ENCODE data around the gene TM9SF2.
"Not testable (repeated sequence)": the region's sequence is repeated elsewhere in the genome, so short reads cannot be mapped to it uniquely, and the experiment has no call there.

The TM9SF2 gene

GRCh38 chr13:99489028-99489427 is 12.2 kb upstream of the TM9SF2 start:
- no peak for TF ChIP-seq Cebpa-rat (IDR thresholded peaks at IDR 0.05)
- H3K9ac ChIP-seq: no peak overlapping the region
- no peak overlapping the region for H3K4me2 ChIP-seq

GRCh38 chr13:99491750-99492149 is 9.5 kb upstream of the TM9SF2 start:
- not testable (repeated sequence) for H3K27ac ChIP-seq, H3K36me3 ChIP-seq, H3K27me3 ChIP-seq, H3K9ac ChIP-seq, H3K4me3 ChIP-seq, H4K20me1 ChIP-seq, H3K4me2 ChIP-seq
- H3K4me1 ChIP-seq: peaks cover 13% of the 10 kb centered on the region
- H3K9me3 ChIP-seq: peaks cover 14% of the 10 kb centered on the region

More at GRCh38 chr13:99489028-99489427, 12.2 kb upstream of the TM9SF2 start:
- Histone ChIP-seq H3K4me1 (peaks cover 6% of the 10 kb centered on the region), H3K9me3 (peaks cover 17% of the 10 kb centered on the region), H3K27ac (no peak overlapping the region), H4K20me1 (no peaks in the 10 kb centered on the region), H3K36me3 (no peaks in the 10 kb centered on the region), H3K27me3 (0 out of 2 replicates have a peak, but pooled peaks cover 3% of the 10 kb centered on the region), H3K4me3 (no peak overlapping the region)

GRCh38 chr13:99495466-99496183 is 5.6 kb upstream of the TM9SF2 start:
- H3K27me3 ChIP-seq: no peaks in the 10 kb centered on the region
- peak overlapping the region; percentile 98 for H3K4me2 ChIP-seq
- peak overlapping the region; percentile 37; the same call in 1 of the 2 replicates for H3K4me3 ChIP-seq
- H3K4me1 ChIP-seq: peaks cover 48% of the 10 kb centered on the region
- no peaks in the 10 kb centered on the region for H3K36me3 ChIP-seq
- peak overlapping the region; percentile 44; the same call in 1 of the 2 replicates for H3K27ac ChIP-seq
- H4K20me1 ChIP-seq: no peaks in the 10 kb centered on the region
- H3K9ac ChIP-seq: no peak overlapping the region
- H3K9me3 ChIP-seq: peaks cover 9% of the 10 kb centered on the region
- no peak for TF ChIP-seq Cebpa-rat (IDR thresholded peaks at IDR 0.05)

GRCh38 chr13:99496184-99497142 is 4.8 kb upstream of the TM9SF2 start:
- H4K20me1 ChIP-seq: no peaks in the 10 kb centered on the region
- H3K36me3 ChIP-seq: no peaks in the 10 kb centered on the region
- H3K4me2 ChIP-seq: peak overlapping the region; percentile 98
- peak overlapping the region; percentile 44; the same call in 1 of the 2 replicates for H3K27ac ChIP-seq
- H3K9ac ChIP-seq: no peak overlapping the region
- H3K4me1 ChIP-seq: peaks cover 50% of the 10 kb centered on the region
- no peak for TF ChIP-seq Cebpa-rat (IDR thresholded peaks at IDR 0.05)
- H3K9me3 ChIP-seq: 0 out of 2 replicates have a peak, but pooled peaks cover 3% of the 10 kb centered on the region
- H3K4me3 ChIP-seq: peak overlapping the region; percentile 37; the same call in 1 of the 2 replicates
- no peaks in the 10 kb centered on the region for H3K27me3 ChIP-seq

- Histone ChIP-seq H3K4me1 (peaks cover 63% of the 10 kb centered on the region), H3K4me2 (peak overlapping the region; percentile 98)
Observed at GRCh38 chr13:99498171-99499161, 2.8 kb upstream of the TM9SF2 start.

GRCh38 chr13:99500839-99501183 is 461 bp upstream of the TM9SF2 start:
- no peaks in the 10 kb centered on the region for H3K36me3 ChIP-seq
- H4K20me1 ChIP-seq: peaks cover 33% of the 10 kb centered on the region
- no peaks in the 10 kb centered on the region for H3K27me3 ChIP-seq
- H3K4me2 ChIP-seq: peak overlapping the region; percentile 98
- peak overlapping the region; percentile 84 for H3K4me3 ChIP-seq
- peak overlapping the region; percentile 85 for H3K27ac ChIP-seq
- 0 out of 2 replicates have a peak, but pooled peaks cover 3% of the 10 kb centered on the region for H3K9me3 ChIP-seq
- H3K4me1 ChIP-seq: peaks cover 83% of the 10 kb centered on the region
- peak overlapping the region; percentile 87 for H3K9ac ChIP-seq
- TF ChIP-seq Cebpa-rat (IDR thresholded peaks at IDR 0.05): no peak

More at GRCh38 chr13:99498171-99499161, 2.8 kb upstream of the TM9SF2 start:
- no peaks in the 10 kb centered on the region for H3K36me3 ChIP-seq
- no peak for TF ChIP-seq Cebpa-rat (IDR thresholded peaks at IDR 0.05)
- peak overlapping the region; percentile 77 for H3K4me3 ChIP-seq
- H4K20me1 ChIP-seq: peaks cover 10% of the 10 kb centered on the region; the same call in 1 of the 2 replicates
- H3K9ac ChIP-seq: peak overlapping the region; percentile 85
- H3K9me3 ChIP-seq: 0 out of 2 replicates have a peak, but pooled peaks cover 3% of the 10 kb centered on the region
- no peaks in the 10 kb centered on the region for H3K27me3 ChIP-seq
- H3K27ac ChIP-seq: peak overlapping the region; percentile 87

- H3K4me1 ChIP-seq: peaks cover 83% of the 10 kb centered on the region
- peaks cover 44% of the 10 kb centered on the region for H4K20me1 ChIP-seq
- no peaks in the 10 kb centered on the region for H3K36me3 ChIP-seq
- H3K4me2 ChIP-seq: peak overlapping the region; percentile 72
- H3K27me3 ChIP-seq: no peaks in the 10 kb centered on the region
- peak overlapping the region; percentile 84 for H3K4me3 ChIP-seq
- TF ChIP-seq Cebpa-rat (IDR thresholded peaks at IDR 0.05): no peak
- peak overlapping the region; percentile 85 for H3K27ac ChIP-seq
- no peaks in the 10 kb centered on the region for H3K9me3 ChIP-seq
- peak overlapping the region; percentile 87 for H3K9ac ChIP-seq
Observed at GRCh38 chr13:99501848-99502301, 603 bp downstream of the TM9SF2 start.

- no peak for TF ChIP-seq Cebpa-rat (IDR thresholded peaks at IDR 0.05)
- H3K27me3 ChIP-seq: no peaks in the 10 kb centered on the region
- H3K4me3 ChIP-seq: no peak overlapping the region
- peaks cover 38% of the 10 kb centered on the region for H3K36me3 ChIP-seq
- H3K9me3 ChIP-seq: peaks cover 34% of the 10 kb centered on the region
- peak overlapping the region; percentile 70 for H3K4me2 ChIP-seq
- no peak overlapping the region for H3K27ac ChIP-seq
- no peak overlapping the region for H3K9ac ChIP-seq
- peaks cover 54% of the 10 kb centered on the region for H3K4me1 ChIP-seq
- H4K20me1 ChIP-seq: peaks cover 76% of the 10 kb centered on the region
Observed at GRCh38 chr13:99505814-99506269, 4.6 kb downstream of the TM9SF2 start.

Data from BLaER1 (cell line).